GM11168 (cell line): ENCODE measurements around the gene ZNF213.

ENCODE experiments used
- in situ Hi-C: fragments of 300-500 bp; cut with MboI; formaldehyde crosslinking; loops from one replicate; pipeline ENCODE4 v1.12.0; 2022; ENCODE audit warnings: low sequenced_read_pairs; ENCODE audit not compliant: unreplicated experiment

Gene ZNF213

GRCh38 chr16:3145660-3146059 lies 10.8 kb downstream of the ZNF213 start:
- in situ Hi-C loops: no loop called here

GRCh38 chr16:3147046-3147756 lies 12.4 kb downstream of the ZNF213 start:
- in situ Hi-C loops: no loop called here

DNA sequence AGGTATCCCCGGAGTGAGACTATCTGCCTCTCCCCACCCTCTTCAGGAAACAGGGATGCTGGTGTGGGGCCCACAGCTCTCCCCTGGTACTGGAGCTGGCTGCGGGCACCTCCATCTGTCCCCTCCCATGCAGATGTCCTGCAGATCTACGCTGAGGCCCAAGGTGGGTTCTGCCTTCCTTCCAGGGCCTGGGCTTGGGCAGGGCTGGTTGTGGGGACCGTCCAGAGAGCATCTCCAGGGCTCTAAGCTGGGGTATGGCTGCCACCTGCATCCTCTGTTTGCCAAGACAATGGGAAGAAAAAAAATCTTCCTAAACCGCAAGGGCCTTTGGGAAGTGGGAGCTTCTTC lies 12.9 kb downstream of the ZNF213 start:
- in situ Hi-C loops: no loop called here

- in situ Hi-C loops: no loop called here
These were observed 13.7 kb downstream of the ZNF213 start for GRCh38 chr16:3148256-3149192.

DNA sequence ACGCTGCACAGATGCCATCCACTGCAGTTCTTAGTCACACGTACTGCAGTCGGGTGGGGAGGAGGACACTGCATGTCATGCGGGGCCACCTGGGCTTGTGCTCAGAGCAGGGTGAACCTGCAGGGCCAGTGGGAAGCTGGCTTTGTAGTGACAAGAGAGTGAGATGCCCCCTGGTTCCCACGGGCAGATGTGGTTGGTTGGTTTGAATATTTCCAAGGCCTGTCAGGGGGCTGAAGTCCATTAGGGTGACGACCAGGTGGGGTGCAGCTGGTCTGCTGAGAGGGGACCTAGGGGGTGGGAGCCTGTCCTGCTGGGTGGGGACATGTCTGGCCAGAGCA lies 14.3 kb downstream of the ZNF213 start:
- in situ Hi-C loops: no loop called here

GRCh38 chr16:3149630-3150345 lies 15.0 kb downstream of the ZNF213 start:
- in situ Hi-C loops: no loop called here

DNA sequence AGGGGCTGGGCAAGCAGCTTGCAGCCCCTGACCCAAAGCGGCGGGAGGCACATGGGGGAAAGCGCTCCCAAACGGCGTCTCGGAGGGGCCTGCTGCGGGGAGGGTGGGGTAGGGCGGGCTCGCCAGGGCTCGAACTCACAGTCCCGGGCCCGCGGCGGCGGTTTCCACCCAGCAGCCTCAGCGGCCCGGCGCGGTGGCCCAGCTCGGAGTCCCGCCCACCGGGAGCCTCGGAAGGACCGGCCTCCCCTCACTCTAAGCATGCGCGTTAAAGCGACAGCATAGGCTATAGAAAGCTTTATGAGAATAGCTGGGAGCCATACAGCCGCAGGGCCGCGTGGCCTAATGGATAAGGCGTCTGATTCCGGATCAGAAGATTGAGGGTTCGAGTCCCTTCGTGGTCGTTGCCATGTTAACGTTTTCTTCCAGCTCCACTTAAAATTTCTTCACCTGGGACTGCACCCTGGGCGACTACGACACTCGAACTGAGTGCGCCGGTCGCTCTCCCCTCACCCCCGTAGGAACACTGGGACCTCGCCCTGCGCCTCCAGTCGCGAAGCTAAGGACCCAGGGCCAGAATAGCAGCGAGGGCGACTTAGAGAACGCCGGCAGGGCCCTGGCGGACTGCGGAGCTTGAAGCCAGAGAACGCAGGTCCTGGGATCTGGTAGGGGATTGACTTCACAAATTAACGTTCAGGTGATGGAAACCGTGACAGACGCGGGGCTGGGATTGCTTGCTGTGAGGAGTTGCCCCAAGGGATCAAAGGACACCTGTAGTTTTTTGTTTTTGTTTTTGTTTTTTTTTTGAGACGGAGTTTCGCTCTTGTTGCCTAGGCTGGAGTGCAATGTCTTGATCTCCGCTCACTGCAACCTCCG lies 15.8 kb downstream of the ZNF213 start:
- in situ Hi-C loops: no loop called here

DNA sequence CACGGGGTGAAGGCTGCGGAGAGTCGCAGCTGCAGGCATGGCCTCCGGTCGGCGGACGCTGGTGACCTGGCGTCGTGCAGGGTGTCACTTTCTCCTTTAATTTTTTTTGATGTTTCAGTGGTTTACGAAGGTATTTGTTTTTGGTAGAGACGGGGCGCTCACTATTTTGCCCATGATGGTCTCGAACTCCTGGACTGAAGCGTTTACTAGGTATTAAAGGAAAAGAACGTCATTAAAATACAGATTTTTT lies 17.1 kb downstream of the ZNF213 start:
- in situ Hi-C loops: no loop called here

- in situ Hi-C loops: no loop called here
These were observed 17.6 kb downstream of the ZNF213 start for GRCh38 chr16:3152277-3152990.

DNA sequence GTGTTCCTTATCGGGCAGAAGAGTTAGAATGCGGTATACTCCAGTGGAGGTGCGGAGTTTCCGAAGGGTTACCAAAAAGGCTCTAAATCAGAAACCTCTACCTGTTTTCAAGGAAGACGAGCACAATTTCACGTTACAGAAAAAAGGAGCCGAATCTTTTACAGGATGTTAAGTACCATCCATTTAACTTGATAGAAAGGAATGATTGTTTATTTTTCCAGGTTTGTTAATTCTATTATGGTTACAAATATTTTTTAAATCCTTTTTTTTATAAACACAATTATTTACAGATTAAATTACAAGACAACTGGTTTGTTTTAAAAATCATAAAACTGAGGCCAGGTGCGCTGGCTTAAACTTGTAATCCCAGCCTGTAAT lies 18.2 kb downstream of the ZNF213 start:
- in situ Hi-C loops: no loop called here

- in situ Hi-C loops: no loop called here
These were observed 20.4 kb downstream of the ZNF213 start for GRCh38 chr16:3155181-3155580.

- in situ Hi-C loops: no loop called here
These were observed 21.1 kb downstream of the ZNF213 start for GRCh38 chr16:3155972-3156371.

GRCh38 chr16:3157229-3158025 lies 22.6 kb downstream of the ZNF213 start:
- in situ Hi-C loops: no loop called here

GRCh38 chr16:3158026-3158509 lies 23.2 kb downstream of the ZNF213 start:
- in situ Hi-C loops: no loop called here

GRCh38 chr16:3158510-3159314 lies 23.9 kb downstream of the ZNF213 start:
- in situ Hi-C loops: no loop called here

DNA sequence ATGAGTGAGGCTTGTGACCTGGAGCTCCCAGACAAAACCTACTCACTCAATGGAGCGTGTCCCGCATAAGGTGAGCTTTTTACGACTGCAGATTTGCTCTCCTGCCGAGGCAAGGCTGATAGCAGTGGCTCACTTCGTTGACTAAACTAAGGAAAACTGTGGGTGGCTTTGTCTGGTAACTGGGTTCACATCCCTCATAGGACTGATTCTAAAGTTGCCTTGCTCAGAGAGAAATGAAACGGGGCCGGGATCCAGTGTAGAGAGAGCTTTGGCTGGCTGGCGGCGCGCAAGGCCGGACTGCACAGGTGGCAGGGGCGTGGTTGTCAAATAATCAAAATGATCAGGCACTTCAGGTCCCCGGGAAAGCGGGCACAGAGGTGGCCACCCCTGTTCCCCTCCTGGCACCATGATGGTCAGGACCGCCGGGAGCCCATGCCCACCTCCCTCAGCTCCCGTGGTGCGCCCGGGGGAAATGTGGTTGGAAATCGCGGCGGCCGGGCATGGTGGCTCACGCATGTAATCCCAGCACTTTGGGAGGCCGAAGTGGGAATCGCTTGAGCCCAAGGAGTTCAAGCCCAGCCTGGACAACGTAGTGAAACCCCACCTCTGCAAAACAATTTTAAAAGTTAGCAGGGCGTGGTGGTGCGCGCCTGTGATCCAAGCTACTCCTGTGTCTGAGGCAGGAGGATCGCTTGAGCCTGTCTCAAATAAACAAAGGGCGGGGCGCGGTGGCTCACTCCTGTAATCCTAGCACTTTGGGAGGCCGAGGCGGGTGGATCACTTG lies 26.6 kb downstream of the ZNF213 start:
- in situ Hi-C loops: no loop called here
